Liver (tissue), 9 donors: ENCODE results near the gene MAOB. TPM values are rescaled to one million over a fixed set of nuclear protein-coding genes. Genes with fewer than 3 reads are reported as not detected.

ENCODE experiments used
- DNase-seq: peaks from one replicate; pipeline ENCODE4 v3.0.0-alpha.2; 2017; ENCODE audit warnings: low spot score
- H3K27ac ChIP-seq, 2 donors: one replicate each; pipeline ENCODE4 v1.7.0; 2013; ENCODE audit warnings: inconsistent platforms in 2 of 2, low read length in 2 of 2, control low read depth in 1 of 2, low read depth in 1 of 2, mild to moderate bottlenecking in 1 of 2
- H3K27me3 ChIP-seq, 4 donors: one replicate each; pipeline versions ENCODE4 v1.6.1 to v1.7.0; 2013; ENCODE audit warnings: low read length in 3 of 4, inconsistent platforms in 1 of 4, mild to moderate bottlenecking in 1 of 4, moderate library complexity in 1 of 4; ENCODE audit not compliant: control insufficient read depth in 4 of 4, insufficient read depth in 4 of 4
- H3K36me3 ChIP-seq, 4 donors: one replicate each; pipeline versions ENCODE4 v1.6.1 to v1.7.0; 2013; ENCODE audit warnings: low read length in 3 of 4, mild to moderate bottlenecking in 3 of 4, low read depth in 1 of 4, moderate library complexity in 1 of 4; ENCODE audit not compliant: control insufficient read depth in 4 of 4, insufficient read depth in 3 of 4
- H3K4me1 ChIP-seq, 4 donors: one replicate each; pipeline versions ENCODE4 v1.6.1 to v1.7.0; 2013; ENCODE audit warnings: low read length in 3 of 4, mild to moderate bottlenecking in 3 of 4, moderate library complexity in 1 of 4; ENCODE audit not compliant: control insufficient read depth in 4 of 4, insufficient read depth in 4 of 4
- H3K4me3 ChIP-seq, 3 donors: one replicate each; pipeline versions ENCODE4 v1.6.1 to v1.7.0; 2013; ENCODE audit warnings: low read length in 3 of 3, control low read depth in 1 of 3, low read depth in 1 of 3, mild to moderate bottlenecking in 1 of 3
- H3K9ac ChIP-seq, 2 donors: one replicate each; pipeline ENCODE4 v1.7.0; 2013; ENCODE audit warnings: low read length in 2 of 2, mild to moderate bottlenecking in 2 of 2, moderate library complexity in 2 of 2, control low read depth in 1 of 2, low read depth in 1 of 2
- H3K9me3 ChIP-seq, 4 donors: one replicate each; pipeline versions ENCODE4 v1.6.1 to v1.7.0; 2013; ENCODE audit warnings: low read length in 3 of 4; ENCODE audit not compliant: control insufficient read depth in 4 of 4
- ATF3 ChIP-seq: IDR thresholded peaks from 2 replicates; pipeline ENCODE4 v1.6.1; 2016; ENCODE audit warnings: antibody characterized with exemption
- CTCF ChIP-seq: fragments of 150-350 bp; IDR thresholded peaks from 2 replicates; pipeline ENCODE4 v1.5.1; 2017; ENCODE audit warnings: improper control_type of control experiment, low read depth, low read length; ENCODE audit not compliant: missing input control
- FOXA1 ChIP-seq: IDR thresholded peaks from 2 replicates; pipeline ENCODE4 v1.6.1; 2016; ENCODE audit warnings: antibody characterized with exemption
- FOXA2 ChIP-seq: IDR thresholded peaks from 2 replicates; pipeline ENCODE4 v1.6.1; 2016; ENCODE audit warnings: antibody characterized with exemption
- GABPA ChIP-seq, 2 donors: IDR thresholded peaks in 1 of 2; conservative IDR thresholded peaks in 1 of 2; 2 replicates each; pipeline ENCODE4 v1.6.1; 2016; ENCODE audit warnings: antibody characterized with exemption in 2 of 2, mild to moderate bottlenecking in 1 of 2, moderate library complexity in 1 of 2
- HNF4G ChIP-seq: IDR thresholded peaks from 2 replicates; pipeline ENCODE4 v1.6.1; 2016; ENCODE audit warnings: antibody characterized with exemption
- MAX ChIP-seq: IDR thresholded peaks from 2 replicates; pipeline ENCODE4 v1.6.1; 2016; ENCODE audit warnings: antibody characterized with exemption
- NR2F2 ChIP-seq: IDR thresholded peaks from 2 replicates; pipeline ENCODE4 v1.6.1; 2016; ENCODE audit warnings: antibody characterized with exemption
- RAD21 ChIP-seq, 2 donors: IDR thresholded peaks; 2 replicates each; pipeline ENCODE4 v1.6.1; 2016; ENCODE audit warnings: antibody characterized with exemption in 2 of 2, mild to moderate bottlenecking in 2 of 2
- RXRA ChIP-seq, 2 donors: IDR thresholded peaks; 2 replicates each; pipeline ENCODE4 v1.6.1; 2017 to 2018; ENCODE audit warnings: antibody characterized with exemption in 2 of 2, mild to moderate bottlenecking in 1 of 2
- SP1 ChIP-seq: IDR thresholded peaks from 2 replicates; pipeline ENCODE4 v1.6.1; 2018; ENCODE audit warnings: antibody characterized with exemption, mild to moderate bottlenecking
- TAF1 ChIP-seq: conservative IDR thresholded peaks from 2 replicates; pipeline ENCODE4 v1.6.1; 2016; ENCODE audit warnings: antibody characterized with exemption, mild to moderate bottlenecking
- YY1 ChIP-seq: IDR thresholded peaks from 2 replicates; pipeline ENCODE4 v1.6.1; 2016; ENCODE audit warnings: antibody characterized with exemption, mild to moderate bottlenecking
- ZBTB33 ChIP-seq: IDR thresholded peaks from 2 replicates; pipeline ENCODE4 v1.6.1; 2016; ENCODE audit warnings: antibody characterized with exemption
- WGBS: extraction: QIAGEN DNeasy Blood & Tissue Kit; methylation state at CpG from one replicate; pipeline ENCODE4 v1.1.7; 2013; 5-methylcytosine and 5-hydroxymethylcytosine counted together
- polyA plus RNA-seq, 2 donors: library from polyadenylated mRNA; stranded (reverse) in 1 of 2; unstranded in 1 of 2; fragments of 200-250 nt in 1 of 2; fragments of >200 nt in 1 of 2; fragmentation: Nextera tagmentation in 1 of 2; extraction: Ambion mirVana in 1 of 2; gene quantifications; one replicate each; pipeline versions ENCODE4 v1.2.1 to v1.2.3, GENCODE V29; 2013 to 2015
- total RNA-seq, 2 donors: library from RNA; depleted of rRNA; stranded (reverse); fragments of >200 nt; gene quantifications; one replicate each; pipeline ENCODE4 v1.2.3, GENCODE V29; 2014
- donor health status: healthy.
- donor health status: healthy.
- donor health status: healthy.
- donor health status: healthy.
- donor health status: healthy.

The MAOB gene
- total and polyA plus RNA-seq, 4 donors: 34.0 to 96.3 (median 72.6) TPM

- WGBS: 79% methylated on average over 3 of the region's 3 CpGs
- H3K27me3 ChIP-seq: no peaks in the 10 kb centered on the region
- H3K27ac ChIP-seq: no peak overlapping the region
- H3K9me3 ChIP-seq: no peaks in the 10 kb centered on the region
- H3K4me3 ChIP-seq: no peak overlapping the region
- no peak for DNase-seq
- H3K36me3 ChIP-seq: no peaks in the 10 kb centered on the region
- no peak overlapping the region for H3K9ac ChIP-seq
- TF ChIP-seq YY1: peak; percentile 16
- TF ChIP-seq MAX: no peak
- TF ChIP-seq ZBTB33: no peak
- H3K4me1 ChIP-seq: peaks cover 1 to 38% (median 19%) of the 10 kb centered on the region in 4 donors
Observed at GRCh38 chrX:43870011-43870410, 12.2 kb downstream of the MAOB start.

- no peak overlapping the region for H3K4me3 ChIP-seq
- 22% methylated on average over 6 of the region's 6 CpGs for WGBS
- H3K9ac ChIP-seq: no peak overlapping the region
- peaks cover 1 to 44% (median 15%) of the 10 kb centered on the region in 4 donors for H3K4me1 ChIP-seq
- no peaks in the 10 kb centered on the region for H3K36me3 ChIP-seq
- H3K27me3 ChIP-seq: no peaks in the 10 kb centered on the region
- peak overlapping the region in 1 of 2 donors; percentile 28 for H3K27ac ChIP-seq
- TF ChIP-seq ATF3: no peak
- TF ChIP-seq GABPA (IDR thresholded peaks at IDR 0.05 in 1 of 2, conservative IDR thresholded peaks at IDR 0.05 in 1 of 2): no peak
- no peak for TF ChIP-seq SP1
- no peak for TF ChIP-seq NR2F2
- TF ChIP-seq FOXA2: no peak
- no peak for TF ChIP-seq HNF4G
- no peak for TF ChIP-seq YY1
- TF ChIP-seq CTCF: no peak
- no peak for TF ChIP-seq ZBTB33
- TF ChIP-seq MAX: no peak
- TF ChIP-seq FOXA1: no peak
- TF ChIP-seq TAF1: no peak
- no peak for TF ChIP-seq RXRA (IDR thresholded peaks at IDR 0.05)
- TF ChIP-seq RAD21 (IDR thresholded peaks at IDR 0.05): no peak
- DNase-seq: no peak
- H3K9me3 ChIP-seq: no peaks in the 10 kb centered on the region
Observed at GRCh38 chrX:43868791-43869190, 13.5 kb downstream of the MAOB start.
